HG02571 (cell line): ENCODE results near the gene CELF1.
"Not testable (repeated sequence)": the region's sequence is repeated elsewhere in the genome, so short reads cannot be mapped to it uniquely, and the experiment has no call there.

ENCODE experiments used
- ATAC-seq: cut with Tn5 transposase; IDR thresholded peaks from one replicate; pipeline ENCODE4 v1.9.1; 2021; ENCODE audit warnings: mild to moderate bottlenecking, moderate library complexity; ENCODE audit not compliant: unreplicated experiment

CELF1 gene

GRCh38 chr11:47541070-47541469 lies 11.9 kb downstream of the CELF1 start:
- ATAC-seq, result no peak

GRCh38 chr11:47539681-47540039 lies 13.3 kb downstream of the CELF1 start:
- ATAC-seq, result no peak

- ATAC-seq, result no peak
Measured at GRCh38 chr11:47538741-47539565, 14.0 kb downstream of the CELF1 start.

- no peak for ATAC-seq
Measured at GRCh38 chr11:47536915-47537314, 16.0 kb downstream of the CELF1 start.

- ATAC-seq, result no peak
Measured at GRCh38 chr11:47534704-47535251, 18.2 kb downstream of the CELF1 start.

GRCh38 chr11:47533690-47534151 lies 19.2 kb downstream of the CELF1 start:
- ATAC-seq, result no peak

GRCh38 chr11:47532597-47533213 lies 20.2 kb downstream of the CELF1 start:
- ATAC-seq, result no peak

GRCh38 chr11:47531666-47532065 lies 21.3 kb downstream of the CELF1 start:
- no peak for ATAC-seq

- not testable (repeated sequence) for ATAC-seq
Measured at GRCh38 chr11:47530721-47531120, 22.2 kb downstream of the CELF1 start.

- ATAC-seq, result no peak
Measured at GRCh38 chr11:47529951-47530350, 23.0 kb downstream of the CELF1 start.

- ATAC-seq, result no peak
Measured at GRCh38 chr11:47527186-47527585, 25.7 kb downstream of the CELF1 start.

- ATAC-seq, result not testable (repeated sequence)
Measured at GRCh38 chr11:47526032-47526431, 26.9 kb downstream of the CELF1 start.

GRCh38 chr11:47524291-47524874 lies 28.5 kb downstream of the CELF1 start:
- ATAC-seq, result no peak

- ATAC-seq, result no peak
Measured at GRCh38 chr11:47523490-47524225, 29.3 kb downstream of the CELF1 start.

GRCh38 chr11:47518212-47518964 lies 34.5 kb downstream of the CELF1 start:
- ATAC-seq, result no peak

- no peak for ATAC-seq
Measured at GRCh38 chr11:47516984-47517853, 35.7 kb downstream of the CELF1 start.

GRCh38 chr11:47516155-47516554 lies 36.8 kb downstream of the CELF1 start:
- ATAC-seq, result no peak

GRCh38 chr11:47514825-47515647 lies 37.9 kb downstream of the CELF1 start:
- no peak for ATAC-seq
